GM10248 (cell line): Measurements from ENCODE around the gene DNAJC30.

Experiments
- CTCF ChIA-PET: fragments of 300-600 bp; sonication (Branson Sonifier 250); formaldehyde crosslinking; extraction: SDS; loops from one replicate; lab custom pipeline; 2021; ENCODE audit warnings: antibody characterized with exemption; lab: Yijun Ruan, JAX
- POLR2A ChIA-PET: fragments of 350-650 bp; sonication (Branson Sonifier 250); formaldehyde crosslinking; extraction: SDS; loops from one replicate; lab custom pipeline; 2020; ENCODE audit warnings: antibody characterized with exemption; lab: Yijun Ruan, JAX
- DNase-seq: peaks from one replicate; pipeline ENCODE4 v3.0.0; 2012; ENCODE audit errors: extremely low spot score
- CTCF ChIP-seq: IDR thresholded peaks from 2 replicates; pipeline ENCODE4 v1.5.1; 2012; ENCODE audit warnings: mild to moderate bottlenecking, low read depth; ENCODE audit errors: extremely low read depth, missing control alignments, control extremely low read depth

Gene DNAJC30

GRCh38 chr7:73712773-73713172, 29.5 kb upstream of the DNAJC30 start:
- ChIA-PET POLR2A (no interaction called here), CTCF (interaction anchor here (1.3 to 4.1 kb wide), 3 partner anchors 12 to 26 kb away, joined by 3 to 19 read pairs (median 13); no protein-coding TSS in a partner anchor)
- DNase-seq, result no peak
- no peak for TF ChIP-seq CTCF

GRCh38 chr7:73708961-73709549, 25.8 kb upstream of the DNAJC30 start:
- no peak for TF ChIP-seq CTCF
- ChIA-PET CTCF (interaction anchor here (3.1 to 4.1 kb wide), 2 partner anchors 8 to 17 kb away, joined by 9 to 19 read pairs; no protein-coding TSS in a partner anchor), POLR2A (no interaction called here)
- no peak for DNase-seq

GRCh38 chr7:73707045-73707631, 23.9 kb upstream of the DNAJC30 start:
- TF ChIP-seq CTCF, result no peak
- ChIA-PET CTCF (interaction anchor here (1.1 to 3.1 kb wide), 2 partner anchors 10 to 19 kb away, joined by 3 to 9 read pairs; no protein-coding TSS in a partner anchor), POLR2A (no interaction called here)
- DNase-seq, result no peak

GRCh38 chr7:73706126-73707044, 23.1 kb upstream of the DNAJC30 start:
- no peak for TF ChIP-seq CTCF
- ChIA-PET POLR2A (interaction anchor here (0.5 to 0.8 kb wide), 2 partner anchors 9 to 18 kb away, joined by 3 read pairs; no protein-coding TSS in a partner anchor), CTCF (interaction anchor here (1.1 to 3.1 kb wide), 3 partner anchors 10 to 99 kb away, joined by 5 to 11 read pairs (median 9); no protein-coding TSS in a partner anchor)
- no peak for DNase-seq

GRCh38 chr7:73705551-73705920, 22.3 kb upstream of the DNAJC30 start:
- POLR2A ChIA-PET, result interaction anchor here (0.5 to 0.8 kb wide), 3 partner anchors 8 to 28 kb away, joined by 3 read pairs; no protein-coding TSS in a partner anchor
- no peak for DNase-seq
- no peak for TF ChIP-seq CTCF
- CTCF ChIA-PET, result interaction anchor here (1.1 to 3.1 kb wide), 3 partner anchors 9 to 99 kb away, joined by 4 to 11 read pairs (median 5); no protein-coding TSS in a partner anchor
